ENCODE data around the gene PTPRT. TPM values are rescaled to one million over a fixed set of nuclear protein-coding genes. Genes with fewer than 3 reads are reported as not detected.

The PTPRT gene
- total RNA-seq, 4 donors from 2014 or later = 0.67 to 2.5 (median 1.0) TPM

- Histone ChIP-seq H3K27me3 (no peaks in the 10 kb centered on the region), H3K27ac (no peak overlapping the region), H3K4me1 (no peaks in the 10 kb centered on the region), H3K4me3 (no peak overlapping the region), H3K36me3 (no peaks in the 10 kb centered on the region), H3K9me3 (no peaks in the 10 kb centered on the region)
- no peak for DNase-seq
- TF ChIP-seq POLR2A (IDR thresholded peaks at IDR 0.05) (no peak), CTCF (IDR thresholded peaks at IDR 0.05) (no peak)
Observed at GRCh38 chr20:43055181-43055884, 134.4 kb downstream of the PTPRT start.

GRCh38 chr20:43052532-43052931 lies 137.2 kb downstream of the PTPRT start:
- H3K36me3 ChIP-seq = no peaks in the 10 kb centered on the region
- H3K9me3 ChIP-seq = no peaks in the 10 kb centered on the region
- no peak for DNase-seq
- H3K4me3 ChIP-seq = no peak overlapping the region
- H3K27ac ChIP-seq = no peak overlapping the region
- no peaks in the 10 kb centered on the region for H3K27me3 ChIP-seq
- no peak for TF ChIP-seq POLR2A (IDR thresholded peaks at IDR 0.05)
- TF ChIP-seq CTCF (IDR thresholded peaks at IDR 0.05) = no peak
- no peaks in the 10 kb centered on the region for H3K4me1 ChIP-seq

- H3K36me3 ChIP-seq = no peaks in the 10 kb centered on the region
- DNase-seq = no peak
Observed at GRCh38 chr20:43046966-43047365, 142.7 kb downstream of the PTPRT start.

GRCh38 chr20:43043887-43044286 lies 145.8 kb downstream of the PTPRT start:
- Histone ChIP-seq H3K4me3 (no peak overlapping the region), H3K27ac (no peak overlapping the region), H3K27me3 (no peaks in the 10 kb centered on the region), H3K36me3 (no peaks in the 10 kb centered on the region), H3K4me1 (no peaks in the 10 kb centered on the region), H3K9me3 (no peaks in the 10 kb centered on the region)
- DNase-seq = no peak
- TF ChIP-seq CTCF (IDR thresholded peaks at IDR 0.05) (no peak), POLR2A (IDR thresholded peaks at IDR 0.05) (no peak)

More at GRCh38 chr20:43046966-43047365, 142.7 kb downstream of the PTPRT start:
- TF ChIP-seq CTCF (IDR thresholded peaks at IDR 0.05) (no peak), POLR2A (IDR thresholded peaks at IDR 0.05) (no peak)
- H3K9me3 ChIP-seq = no peaks in the 10 kb centered on the region
- no peak overlapping the region for H3K4me3 ChIP-seq
- H3K27me3 ChIP-seq = no peaks in the 10 kb centered on the region
- H3K27ac ChIP-seq = no peak overlapping the region
- no peaks in the 10 kb centered on the region for H3K4me1 ChIP-seq

- Histone ChIP-seq H3K4me3 (no peak overlapping the region), H3K4me1 (no peaks in the 10 kb centered on the region), H3K27me3 (no peaks in the 10 kb centered on the region), H3K36me3 (no peaks in the 10 kb centered on the region), H3K27ac (no peak overlapping the region), H3K9me3 (no peaks in the 10 kb centered on the region)
- no peak for DNase-seq
- TF ChIP-seq CTCF (IDR thresholded peaks at IDR 0.05) = no peak
- no peak for TF ChIP-seq POLR2A (IDR thresholded peaks at IDR 0.05)
Observed at GRCh38 chr20:43040427-43040826, 149.3 kb downstream of the PTPRT start.

Data from Peyer's patch (tissue), 4 donors.